Measurements from ENCODE around the gene FAHD2A. TPM values are rescaled to one million over a fixed set of nuclear protein-coding genes. Genes with fewer than 3 reads are reported as not detected.
"Not testable (repeated sequence)": the region's sequence is repeated elsewhere in the genome, so short reads cannot be mapped to it uniquely, and the experiment has no call there.

FAHD2A gene, protein sequence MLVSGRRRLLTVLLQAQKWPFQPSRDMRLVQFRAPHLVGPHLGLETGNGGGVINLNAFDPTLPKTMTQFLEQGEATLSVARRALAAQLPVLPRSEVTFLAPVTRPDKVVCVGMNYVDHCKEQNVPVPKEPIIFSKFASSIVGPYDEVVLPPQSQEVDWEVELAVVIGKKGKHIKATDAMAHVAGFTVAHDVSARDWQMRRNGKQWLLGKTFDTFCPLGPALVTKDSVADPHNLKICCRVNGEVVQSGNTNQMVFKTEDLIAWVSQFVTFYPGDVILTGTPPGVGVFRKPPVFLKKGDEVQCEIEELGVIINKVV
- 10 to 100 TPM; 33.8 to 37.5 TPM for total RNA-seq

DNA sequence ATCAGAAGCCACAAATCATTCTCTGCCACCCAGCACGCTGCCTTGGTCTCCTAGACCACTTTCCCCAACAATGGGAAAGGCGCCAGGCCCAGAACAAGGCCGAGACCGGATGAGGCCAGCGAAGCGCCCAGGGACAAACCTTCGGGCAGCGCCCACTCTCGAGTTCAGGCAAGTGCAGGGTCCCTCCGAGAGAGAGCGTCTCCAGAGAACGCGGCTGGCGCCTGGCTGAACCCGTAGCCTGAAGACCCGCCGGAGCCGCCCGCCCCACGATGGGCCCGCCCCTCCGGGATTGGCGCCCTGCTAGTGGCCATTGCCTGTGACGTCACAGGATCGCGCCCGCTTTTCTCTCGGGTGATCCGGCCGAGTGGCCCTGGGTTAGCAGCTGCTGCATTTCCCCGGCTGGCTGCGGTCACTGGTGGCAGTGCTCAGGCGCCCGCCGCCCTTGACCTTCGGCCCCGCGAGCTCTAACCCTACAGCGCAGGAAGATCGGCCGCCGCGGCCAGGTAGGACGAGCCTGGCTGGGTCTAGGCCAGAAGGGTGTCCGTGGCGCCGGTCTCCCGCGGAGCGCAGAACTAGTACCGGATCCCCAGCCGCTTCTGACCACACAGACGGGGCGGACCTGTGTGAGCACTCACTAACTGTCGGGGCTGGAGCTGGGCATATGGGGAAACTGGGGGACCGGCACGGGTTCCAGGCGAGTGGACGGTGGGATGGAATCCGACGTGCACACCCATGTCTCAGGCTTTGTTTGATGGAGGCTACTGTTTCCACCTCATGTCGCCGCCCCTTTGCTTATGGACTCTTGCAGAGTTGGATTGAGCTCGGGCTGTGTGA lies at the start of gene FAHD2A:
Gene FAHD2A, plus strand, starts transcription at position 339 of the 834 bp plus-strand sequence. CDS start 2,851 bp downstream, outside the sequence.
- CTCF ChIA-PET = interaction anchor here (1.4 to 2.5 kb wide), 2 partner anchors 13 to 57 kb away, joined by 3 to 17 read pairs; no protein-coding TSS in a partner anchor
- POLR2A ChIA-PET = interaction anchor here (0.6 to 1.8 kb wide), 2 partner anchors 15 to 57 kb away, joined by 3 to 5 read pairs; no protein-coding TSS in a partner anchor

DNA sequence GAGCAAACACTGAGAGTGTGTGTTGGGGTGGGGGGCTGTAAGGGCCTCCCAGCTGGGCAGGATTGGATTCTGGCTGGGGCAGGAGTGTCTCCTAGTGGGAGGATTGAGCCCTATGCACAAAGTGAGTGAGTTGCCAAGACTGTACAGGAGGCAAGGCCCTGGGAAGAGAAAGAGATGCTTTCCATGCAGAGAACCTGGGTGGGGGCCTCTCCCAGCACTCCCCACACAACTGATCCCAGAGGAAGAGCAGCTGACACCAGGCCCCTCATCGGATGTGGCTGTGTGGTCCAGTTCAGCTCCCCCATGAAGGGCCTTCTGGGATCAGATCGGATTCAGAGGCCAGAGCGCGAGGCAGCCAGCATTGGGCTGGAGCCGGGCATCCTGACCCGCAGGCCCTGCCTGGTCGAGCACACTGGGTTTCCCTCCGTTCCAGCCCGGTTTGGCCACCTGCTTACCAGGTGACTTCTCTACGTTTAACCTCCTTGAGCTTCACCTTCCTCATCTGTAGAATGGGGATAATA lies 49.4 kb upstream of the FAHD2A start:
- CTCF ChIA-PET = no interaction called here
- POLR2A ChIA-PET = no interaction called here

GRCh38 chr2:95353613-95354468 lies 48.7 kb upstream of the FAHD2A start:
- POLR2A ChIA-PET = no interaction called here
- CTCF ChIA-PET = no interaction called here

- CTCF ChIA-PET = no interaction called here
- POLR2A ChIA-PET = no interaction called here
Observed at GRCh38 chr2:95354469-95354901, 48.0 kb upstream of the FAHD2A start.

- CTCF ChIA-PET = no interaction called here
Observed at GRCh38 chr2:95354925-95355324, 47.6 kb upstream of the FAHD2A start.

GRCh38 chr2:95355486-95355885 lies 47.0 kb upstream of the FAHD2A start:
- CTCF ChIA-PET, POLR2A ChIA-PET: not testable (repeated sequence)

More at GRCh38 chr2:95354925-95355324, 47.6 kb upstream of the FAHD2A start:
- POLR2A ChIA-PET = no interaction called here

DNA sequence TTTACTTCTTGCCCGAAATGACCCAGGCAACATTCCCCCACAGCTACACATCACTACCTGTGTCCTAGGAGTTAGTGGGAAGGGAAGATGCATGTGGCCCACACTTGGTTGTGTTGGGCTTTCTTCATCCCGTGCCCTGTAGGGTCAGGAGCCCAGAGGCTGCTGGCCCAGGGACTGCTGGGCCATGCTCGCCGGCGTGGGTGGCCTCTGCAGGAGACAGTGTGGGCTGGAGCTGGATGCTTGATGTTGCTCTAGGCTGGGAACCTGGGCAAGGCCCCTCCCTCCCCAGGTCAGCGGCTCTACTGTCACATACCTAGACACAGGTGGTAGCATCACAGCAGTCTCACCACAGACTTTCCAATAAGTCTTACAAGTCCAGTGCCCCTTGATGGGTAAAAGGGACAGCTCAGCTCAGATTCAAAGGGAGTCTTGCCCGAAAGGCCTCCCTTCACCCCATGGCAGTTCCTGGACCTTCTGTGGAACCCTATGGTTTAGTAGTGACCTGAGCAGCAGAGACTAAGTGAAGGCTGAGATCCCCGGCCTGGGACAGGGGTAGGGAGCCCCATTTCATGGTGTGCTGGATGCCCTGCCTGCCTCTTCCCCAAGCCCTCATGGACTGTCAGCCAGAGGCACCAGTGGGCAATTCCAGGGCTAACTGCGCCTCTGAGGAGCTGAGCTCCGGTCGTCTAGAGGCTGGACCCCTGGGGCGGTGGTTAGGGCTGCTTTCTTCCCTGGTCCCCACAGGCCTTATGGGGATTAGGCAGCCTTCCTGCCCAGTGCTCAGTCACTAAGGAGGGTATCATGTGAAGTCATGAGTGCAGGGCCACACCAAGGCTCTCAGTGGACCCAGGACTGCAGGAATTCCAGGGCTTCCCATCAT lies 45.4 kb upstream of the FAHD2A start:
- ChIA-PET CTCF (no interaction called here), POLR2A (no interaction called here)

- ChIA-PET CTCF (interaction anchor here (0.9 kb wide), 1 partner anchor 12 kb away, joined by 4 read pairs; no protein-coding TSS in a partner anchor), POLR2A (no interaction called here)
Observed at GRCh38 chr2:95357717-95358280, 44.7 kb upstream of the FAHD2A start.

- ChIA-PET POLR2A (no interaction called here), CTCF (interaction anchor here (0.9 kb wide), 1 partner anchor 14 kb away, joined by 4 read pairs; no protein-coding TSS in a partner anchor)
Observed at GRCh38 chr2:95359031-95359430, 43.5 kb upstream of the FAHD2A start.

- CTCF ChIA-PET = no interaction called here
Observed at GRCh38 chr2:95359501-95359930, 43.0 kb upstream of the FAHD2A start.

GRCh38 chr2:95361216-95361980 lies 41.1 kb upstream of the FAHD2A start:
- ChIA-PET POLR2A (no interaction called here), CTCF (no interaction called here)

More at GRCh38 chr2:95359501-95359930, 43.0 kb upstream of the FAHD2A start:
- POLR2A ChIA-PET = no interaction called here

GRCh38 chr2:95362486-95362885 lies 40.0 kb upstream of the FAHD2A start:
- CTCF ChIA-PET = interaction anchor here (1.7 kb wide), 1 partner anchor 27 kb away, joined by 5 read pairs; no protein-coding TSS in a partner anchor

GRCh38 chr2:95366514-95366913 lies 36.0 kb upstream of the FAHD2A start:
- CTCF ChIA-PET = no interaction called here
- POLR2A ChIA-PET = no interaction called here

More at GRCh38 chr2:95362486-95362885, 40.0 kb upstream of the FAHD2A start:
- POLR2A ChIA-PET = no interaction called here

- ChIA-PET POLR2A (no interaction called here), CTCF (no interaction called here)
Observed at GRCh38 chr2:95372216-95372829, 30.2 kb upstream of the FAHD2A start.

- ChIA-PET CTCF (no interaction called here), POLR2A (no interaction called here)
Observed at GRCh38 chr2:95372845-95373244, 29.7 kb upstream of the FAHD2A start.

DNA sequence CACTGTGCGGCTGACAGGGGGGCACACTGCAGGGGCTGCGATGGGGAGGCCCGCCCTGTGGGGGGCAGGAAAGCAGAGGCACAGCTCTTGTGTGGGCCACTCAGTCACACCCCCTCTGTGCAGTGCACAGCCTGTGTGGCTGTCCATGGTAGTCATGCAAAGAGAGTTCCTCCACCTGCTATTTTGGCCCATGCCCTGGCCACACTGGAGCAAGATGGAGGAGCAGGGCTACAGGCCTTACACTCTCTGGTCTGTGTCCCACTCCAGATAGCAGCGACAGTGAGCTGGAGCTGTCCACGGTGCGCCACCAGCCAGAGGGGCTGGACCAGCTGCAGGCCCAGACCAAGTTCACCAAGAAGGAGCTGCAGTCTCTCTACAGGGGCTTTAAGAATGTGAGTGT lies 28.5 kb upstream of the FAHD2A start:
- POLR2A ChIA-PET = no interaction called here
- CTCF ChIA-PET = no interaction called here

DNA sequence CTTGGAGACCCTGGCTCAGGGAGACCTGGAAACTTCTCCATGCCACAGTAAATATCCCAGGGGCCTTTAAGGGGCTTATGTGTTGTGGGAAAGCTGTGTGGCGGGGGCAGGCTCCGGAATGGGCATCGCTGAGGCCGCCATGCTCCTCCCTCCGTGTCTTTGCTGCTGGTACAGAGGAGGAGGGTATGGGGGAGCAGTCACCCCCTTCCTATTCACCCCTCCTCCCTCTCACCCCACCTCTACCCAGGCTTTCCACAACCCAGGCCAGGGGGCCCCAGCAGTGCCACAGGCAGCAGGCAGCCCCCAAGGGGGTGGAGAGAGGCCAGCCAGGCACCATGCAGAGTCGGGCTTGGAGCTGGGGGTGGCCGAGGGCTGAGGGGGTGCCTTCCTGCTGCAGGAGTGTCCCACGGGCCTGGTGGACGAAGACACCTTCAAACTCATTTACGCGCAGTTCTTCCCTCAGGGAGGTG lies 28.0 kb upstream of the FAHD2A start:
- ChIA-PET CTCF (no interaction called here), POLR2A (no interaction called here)
